Skeletal muscle tissue (tissue), 4 donors: ENCODE results near the gene SPRY1. TPM values are rescaled to one million over a fixed set of nuclear protein-coding genes. Genes with fewer than 3 reads are reported as not detected.
A peak's percentile ranks its signal among the peaks of the same experiment; 100 is the strongest.

Experiments used
- H3K27ac ChIP-seq: one replicate; pipeline ENCODE4 v1.7.0; 2013; ENCODE audit warnings: mild to moderate bottlenecking, low read depth, low read length, inconsistent platforms
- H3K27me3 ChIP-seq, 3 donors: one replicate each; pipeline ENCODE4 v1.7.0; 2013; ENCODE audit warnings: low read length in 3 of 3; ENCODE audit not compliant: control insufficient read depth in 3 of 3, insufficient read depth in 3 of 3
- H3K36me3 ChIP-seq, 3 donors: one replicate each; pipeline ENCODE4 v1.7.0; 2013; ENCODE audit warnings: low read length in 3 of 3; ENCODE audit not compliant: control insufficient read depth in 3 of 3, insufficient read depth in 3 of 3
- H3K4me1 ChIP-seq, 3 donors: one replicate each; pipeline ENCODE4 v1.7.0; 2013; ENCODE audit warnings: low read length in 3 of 3, mild to moderate bottlenecking in 3 of 3; ENCODE audit not compliant: control insufficient read depth in 3 of 3, insufficient read depth in 3 of 3
- H3K4me3 ChIP-seq, 3 donors: one replicate each; pipeline ENCODE4 v1.7.0; 2013; ENCODE audit warnings: low read length in 3 of 3
- H3K9ac ChIP-seq, 3 donors: one replicate each; pipeline ENCODE4 v1.7.0; 2013; ENCODE audit warnings: low read length in 3 of 3, mild to moderate bottlenecking in 3 of 3, moderate library complexity in 2 of 3, low read depth in 1 of 3
- H3K9me3 ChIP-seq, 3 donors: one replicate each; pipeline ENCODE4 v1.7.0; 2013; ENCODE audit warnings: low read length in 3 of 3; ENCODE audit not compliant: control insufficient read depth in 3 of 3
- total RNA-seq: library from RNA; depleted of rRNA; stranded (reverse); fragments of >200 nt; gene quantifications from one replicate; pipeline ENCODE4 v1.2.3, GENCODE V29; 2014
- donor health status: Osteomylitis.

Gene SPRY1
- total RNA-seq, 1 donor from 2014 or later = 77.8 TPM

GRCh38 chr4:123433573-123433972, 37.0 kb downstream of the SPRY1 start:
- H3K36me3 ChIP-seq = no peaks in the 10 kb centered on the region
- peak overlapping the region in 1 of 3 donors; percentile 65 for H3K4me3 ChIP-seq

GRCh38 chr4:123433976-123434375, 37.4 kb downstream of the SPRY1 start:
- Histone ChIP-seq H3K27ac (no peak overlapping the region), H3K27me3 (no peaks in the 10 kb centered on the region), H3K4me1 (peaks cover 3 to 9% (median 9%) of the 10 kb centered on the region in 3 donors), H3K36me3 (no peaks in the 10 kb centered on the region), H3K9me3 (no peaks in the 10 kb centered on the region), H3K4me3 (peak overlapping the region in 1 of 3 donors; percentile 65), H3K9ac (peak overlapping the region in 1 of 3 donors; percentile 58)

More at GRCh38 chr4:123433573-123433972, 37.0 kb downstream of the SPRY1 start:
- Histone ChIP-seq H3K27ac (no peak overlapping the region), H3K9me3 (no peaks in the 10 kb centered on the region), H3K4me1 (peaks cover 3 to 9% (median 9%) of the 10 kb centered on the region in 3 donors), H3K9ac (peak overlapping the region in 1 of 3 donors; percentile 58), H3K27me3 (no peaks in the 10 kb centered on the region)

GRCh38 chr4:123435246-123436113, 38.9 kb downstream of the SPRY1 start:
- Histone ChIP-seq H3K4me3 (no peak overlapping the region), H3K36me3 (no peaks in the 10 kb centered on the region), H3K27me3 (no peaks in the 10 kb centered on the region), H3K9ac (no peak overlapping the region), H3K4me1 (peaks cover 3 to 9% (median 9%) of the 10 kb centered on the region in 3 donors), H3K9me3 (no peaks in the 10 kb centered on the region), H3K27ac (no peak overlapping the region)

GRCh38 chr4:123438031-123438430, 41.4 kb downstream of the SPRY1 start:
- no peak overlapping the region for H3K9ac ChIP-seq
- no peaks in the 10 kb centered on the region for H3K9me3 ChIP-seq
- H3K4me1 ChIP-seq = peaks cover 3 to 9% (median 9%) of the 10 kb centered on the region in 3 donors
- H3K36me3 ChIP-seq = no peaks in the 10 kb centered on the region
- no peak overlapping the region for H3K27ac ChIP-seq
- no peaks in the 10 kb centered on the region for H3K27me3 ChIP-seq
- H3K4me3 ChIP-seq = no peak overlapping the region

- no peaks in the 10 kb centered on the region for H3K27me3 ChIP-seq
- H3K9me3 ChIP-seq = no peaks in the 10 kb centered on the region
- peak overlapping the region in 2 of 3 donors; percentile 5 to 35 for H3K9ac ChIP-seq
- peaks cover 6 to 11% (median 6%) of the 10 kb centered on the region in 3 donors for H3K4me1 ChIP-seq
- H3K36me3 ChIP-seq = no peaks in the 10 kb centered on the region
- H3K27ac ChIP-seq = peak overlapping the region; percentile 51
- peak overlapping the region in 1 of 3 donors; percentile 5 for H3K4me3 ChIP-seq
Observed at GRCh38 chr4:123443401-123444289, 47.0 kb downstream of the SPRY1 start.

GRCh38 chr4:123444290-123444731, 47.7 kb downstream of the SPRY1 start:
- peak overlapping the region in 2 of 3 donors; percentile 5 to 41 for H3K4me3 ChIP-seq
- peak overlapping the region; percentile 51 for H3K27ac ChIP-seq
- H3K27me3 ChIP-seq = no peaks in the 10 kb centered on the region
- peak overlapping the region in 2 of 3 donors; percentile 5 to 35 for H3K9ac ChIP-seq
- H3K36me3 ChIP-seq = no peaks in the 10 kb centered on the region
- peaks cover 6 to 11% (median 6%) of the 10 kb centered on the region in 3 donors for H3K4me1 ChIP-seq
- H3K9me3 ChIP-seq = no peaks in the 10 kb centered on the region

GRCh38 chr4:123446865-123447474, 50.4 kb downstream of the SPRY1 start:
- no peak overlapping the region for H3K9ac ChIP-seq
- H3K9me3 ChIP-seq = no peaks in the 10 kb centered on the region
- H3K27me3 ChIP-seq = no peaks in the 10 kb centered on the region
- H3K4me1 ChIP-seq = peaks cover 6 to 11% (median 6%) of the 10 kb centered on the region in 3 donors
- H3K36me3 ChIP-seq = no peaks in the 10 kb centered on the region
- no peak overlapping the region for H3K27ac ChIP-seq
- H3K4me3 ChIP-seq = no peak overlapping the region

GRCh38 chr4:123449362-123449761, 52.8 kb downstream of the SPRY1 start:
- no peak overlapping the region for H3K4me3 ChIP-seq
- H3K4me1 ChIP-seq = peaks cover 2 to 4% (median 2%) of the 10 kb centered on the region in 3 donors
- no peaks in the 10 kb centered on the region for H3K27me3 ChIP-seq
- no peaks in the 10 kb centered on the region for H3K36me3 ChIP-seq
- H3K9me3 ChIP-seq = no peaks in the 10 kb centered on the region
- H3K27ac ChIP-seq = no peak overlapping the region
- H3K9ac ChIP-seq = no peak overlapping the region

GRCh38 chr4:123449780-123450179, 53.2 kb downstream of the SPRY1 start:
- Histone ChIP-seq H3K9me3 (no peaks in the 10 kb centered on the region), H3K36me3 (no peaks in the 10 kb centered on the region), H3K9ac (no peak overlapping the region), H3K4me3 (no peak overlapping the region), H3K27me3 (no peaks in the 10 kb centered on the region), H3K4me1 (no peaks in the 10 kb centered on the region), H3K27ac (no peak overlapping the region)
